GM19455 (cell line): ENCODE data around the gene GK2.

Experiments
- ATAC-seq: cut with Tn5 transposase; IDR thresholded peaks from one replicate; pipeline ENCODE4 v1.9.1; 2021; ENCODE audit not compliant: unreplicated experiment

The GK2 gene

DNA sequence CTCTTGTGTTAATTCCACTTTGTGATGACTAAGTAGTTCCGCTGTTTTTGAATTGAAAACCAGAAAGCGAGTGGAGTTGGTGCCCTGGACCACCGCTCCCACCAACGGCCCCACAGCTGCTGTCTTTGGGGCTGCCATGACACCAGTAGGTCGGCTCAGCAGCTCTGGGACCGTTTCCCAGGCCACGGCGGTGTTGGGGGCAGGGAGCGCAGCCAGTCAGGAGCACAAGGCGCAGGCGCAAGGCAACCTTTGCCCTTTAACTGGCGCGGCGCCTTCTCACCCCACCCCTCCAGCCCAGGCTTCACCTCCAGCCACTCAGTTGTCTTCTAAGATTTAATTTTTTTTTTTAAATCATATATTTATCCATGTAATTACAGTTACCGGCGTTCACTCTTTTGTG is at the start of gene GK2:
Gene GK2 (minus strand): TSS at position 166 of the 400 bp plus-strand sequence. CDS start 28 bp downstream, at position 138.
- ATAC-seq, result no peak

GRCh38 chr4:79455216-79455615 is 47.2 kb upstream of the GK2 start:
- ATAC-seq, result no peak

GRCh38 chr4:79454656-79455055 is 46.6 kb upstream of the GK2 start:
- ATAC-seq, result no peak

GRCh38 chr4:79450053-79450452 is 42.0 kb upstream of the GK2 start:
- no peak for ATAC-seq

GRCh38 chr4:79446145-79446544 is 38.1 kb upstream of the GK2 start:
- no peak for ATAC-seq

GRCh38 chr4:79445371-79445781 is 37.3 kb upstream of the GK2 start:
- no peak for ATAC-seq

- ATAC-seq, result no peak
Observed at GRCh38 chr4:79442422-79442821, 34.4 kb upstream of the GK2 start.

- no peak for ATAC-seq
Observed at GRCh38 chr4:79439489-79439888, 31.5 kb upstream of the GK2 start.

DNA sequence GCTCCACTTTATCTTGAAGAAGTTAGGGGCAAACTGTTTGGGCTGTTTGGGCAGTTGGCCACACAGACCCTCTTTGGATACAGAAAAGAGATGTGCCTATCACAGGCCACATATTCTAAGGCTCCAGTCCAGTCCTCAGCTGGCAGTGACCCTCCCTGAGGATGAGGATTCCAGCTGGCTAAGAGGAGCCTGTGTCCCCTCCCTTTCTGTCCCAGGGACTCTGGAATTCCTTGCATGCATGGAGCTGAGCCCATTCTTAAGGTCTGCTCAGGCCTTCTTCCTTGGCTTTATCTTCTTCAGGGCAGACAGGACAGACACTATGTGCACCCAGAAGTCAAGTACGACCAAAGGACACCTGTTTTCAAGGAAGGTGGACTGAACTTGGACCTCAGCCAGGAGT is 23.8 kb upstream of the GK2 start:
- no peak for ATAC-seq

DNA sequence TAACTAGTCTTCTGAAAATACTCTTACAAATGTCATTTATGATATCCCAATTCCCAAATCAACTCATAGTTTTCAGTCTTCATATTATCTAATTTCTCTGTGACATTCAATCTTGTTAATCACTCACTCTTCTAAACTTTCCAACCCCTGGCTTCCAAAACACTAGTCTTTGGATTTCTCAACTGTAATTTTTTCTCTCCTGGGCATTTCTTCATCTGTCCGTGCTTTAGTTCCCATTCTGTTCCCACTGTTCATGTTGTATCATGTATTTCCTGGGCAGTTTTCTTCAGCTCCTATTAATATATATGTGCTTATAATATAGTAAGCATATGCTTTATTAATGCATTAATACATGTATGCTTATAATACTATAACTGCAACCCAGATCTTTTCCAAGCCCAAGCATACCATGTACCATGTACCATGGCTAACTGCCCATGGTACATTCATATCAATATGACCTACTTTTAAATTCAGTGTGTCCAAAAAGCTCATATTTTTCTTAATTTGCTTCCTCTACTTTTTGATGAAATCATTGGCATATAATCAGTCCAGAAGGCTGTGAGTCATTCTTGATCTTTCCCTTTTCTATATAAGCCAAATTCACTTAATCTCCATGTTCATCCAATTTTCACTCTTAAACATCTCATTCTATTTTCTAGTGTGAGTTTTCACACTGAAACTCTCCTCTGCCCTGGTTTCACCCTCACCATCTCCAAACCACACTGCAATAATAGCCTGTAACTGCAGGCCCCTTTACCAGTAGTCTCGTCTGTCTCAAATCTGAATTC is 21.3 kb upstream of the GK2 start:
- no peak for ATAC-seq

DNA sequence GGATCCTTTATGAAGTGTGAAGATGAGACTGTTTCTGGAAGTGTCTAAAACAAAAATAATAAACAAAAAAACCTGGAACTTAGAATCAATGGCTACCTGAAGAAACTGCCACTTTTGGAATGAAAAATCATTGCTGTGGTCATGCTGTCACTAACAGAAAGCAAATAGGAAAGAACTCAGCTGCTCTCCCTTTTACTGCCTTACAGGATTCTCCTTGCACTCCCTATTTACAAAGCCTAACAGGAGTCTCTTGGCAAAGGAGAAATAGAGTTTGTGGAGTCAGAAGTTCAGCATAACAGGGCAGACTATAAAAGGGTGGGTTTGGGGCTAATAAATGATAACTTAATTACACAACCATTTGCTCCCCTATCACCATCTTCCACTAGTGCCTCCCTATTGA is 19.0 kb upstream of the GK2 start:
- no peak for ATAC-seq

DNA sequence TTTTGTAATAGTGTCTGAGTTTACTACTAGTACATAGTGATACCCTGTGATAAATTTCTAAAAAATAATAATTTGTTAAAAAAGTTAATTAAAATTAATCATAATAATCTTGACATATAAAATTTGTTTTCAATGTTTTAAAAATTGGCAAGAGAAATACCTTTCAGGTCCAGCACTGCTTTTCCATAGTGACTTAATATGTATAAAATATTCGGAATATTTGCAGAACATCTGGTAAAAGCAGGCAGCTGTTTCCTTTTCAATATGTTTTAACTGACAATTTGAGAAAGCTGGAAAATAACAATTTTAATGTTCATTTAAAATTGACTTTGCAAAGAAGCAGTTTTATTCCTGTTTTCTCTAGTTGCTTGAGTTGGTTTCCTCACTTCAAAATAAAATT is 17.6 kb upstream of the GK2 start:
- no peak for ATAC-seq

DNA sequence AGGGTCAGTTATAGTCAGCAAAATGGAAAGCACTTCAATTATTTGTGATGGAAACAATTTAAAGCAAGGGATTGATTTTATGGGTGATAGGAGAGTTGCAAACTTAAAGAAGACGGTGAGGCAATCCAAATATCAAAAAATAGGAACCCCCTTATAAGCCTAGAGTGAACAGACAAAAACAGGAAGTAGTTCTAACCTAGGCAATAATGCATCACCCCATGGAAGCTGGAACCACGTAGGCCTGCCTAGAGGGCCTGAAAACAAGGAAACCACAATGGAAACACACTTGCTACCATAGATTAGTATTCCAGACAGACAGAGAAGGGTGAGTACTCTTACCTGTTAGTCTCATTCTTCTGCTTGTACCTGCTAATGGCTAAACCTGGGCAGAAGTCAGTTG is 13.5 kb upstream of the GK2 start:
- no peak for ATAC-seq

DNA sequence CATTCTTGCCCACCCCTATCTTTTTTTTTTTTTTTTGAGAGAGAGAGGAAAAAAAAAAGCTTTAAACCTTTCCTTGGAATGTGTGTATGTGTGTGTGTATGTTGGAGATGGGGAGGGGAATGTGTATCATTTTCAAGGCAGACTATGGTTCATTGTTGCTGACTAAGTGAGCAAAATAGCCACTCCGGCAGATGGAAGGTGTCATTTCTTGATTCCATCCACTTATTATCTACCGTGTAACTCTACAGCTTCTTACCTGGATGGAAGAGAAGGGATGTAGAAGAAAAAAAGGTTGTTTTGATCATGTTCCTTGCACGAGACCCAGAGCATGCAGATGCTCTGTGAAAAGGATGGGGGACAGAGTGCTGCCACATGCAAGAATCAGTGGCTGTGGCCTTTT is 5.9 kb upstream of the GK2 start:
- no peak for ATAC-seq

DNA sequence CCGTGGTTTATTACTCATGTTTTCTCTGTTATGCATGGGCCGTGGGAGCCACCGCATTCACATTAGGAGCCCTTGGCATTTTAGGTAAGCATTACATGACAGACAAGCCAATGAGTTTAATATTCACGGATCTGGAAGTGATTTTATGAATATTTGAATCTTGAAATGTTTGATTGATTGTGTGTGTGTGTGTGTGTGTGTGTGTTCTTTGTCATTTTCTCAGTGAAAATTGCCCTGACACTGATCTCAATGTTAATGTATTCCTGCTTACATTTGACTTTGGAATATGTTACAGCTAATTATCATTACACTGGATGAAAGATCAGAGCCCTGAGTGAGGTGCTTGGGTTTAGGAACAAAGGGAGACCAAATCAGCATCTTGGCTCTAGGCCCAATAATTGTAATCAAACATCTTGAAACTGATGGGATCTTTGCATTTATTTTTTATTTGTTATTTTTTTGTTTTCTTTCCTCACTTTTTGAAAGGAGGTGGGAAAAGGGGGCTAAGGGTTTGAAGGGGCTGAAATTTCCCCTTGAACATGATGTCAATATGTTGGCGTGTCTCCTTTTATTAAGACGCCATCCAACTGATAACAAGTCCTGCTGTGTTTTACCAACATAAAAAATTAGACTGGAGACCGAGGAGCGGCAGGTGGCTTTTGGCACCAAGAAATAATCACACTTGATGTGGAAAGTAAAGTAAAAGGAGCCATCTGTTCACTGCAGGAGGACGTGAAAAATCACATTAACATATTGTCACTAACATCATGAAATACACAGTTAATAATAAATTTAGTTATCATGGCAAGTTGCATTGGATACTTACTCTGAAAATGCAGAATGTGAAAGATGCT is 5.2 kb upstream of the GK2 start:
- no peak for ATAC-seq

- no peak for ATAC-seq
Observed at GRCh38 chr4:79404666-79405065, 3.4 kb downstream of the GK2 start.

DNA sequence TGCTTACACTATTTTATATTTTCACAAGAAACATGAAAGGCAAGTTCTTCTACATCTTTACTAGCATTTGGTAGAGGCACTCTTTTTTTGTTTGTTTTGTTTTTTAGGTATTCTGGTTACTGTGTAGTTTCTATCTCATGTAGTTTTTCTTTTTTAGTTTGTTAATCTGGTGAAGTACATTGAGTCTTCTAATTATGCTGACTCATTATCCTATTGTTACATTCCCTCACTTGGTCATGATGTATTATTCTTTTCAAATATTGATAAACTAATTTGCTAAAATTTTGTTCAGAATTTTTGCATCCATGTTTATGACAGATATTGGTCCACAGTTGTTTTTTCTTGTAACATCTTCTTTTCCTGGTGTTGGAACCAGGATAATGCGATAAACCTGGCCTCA is 4.7 kb downstream of the GK2 start:
- no peak for ATAC-seq

- no peak for ATAC-seq
Observed at GRCh38 chr4:79402332-79402851, 5.6 kb downstream of the GK2 start.

DNA sequence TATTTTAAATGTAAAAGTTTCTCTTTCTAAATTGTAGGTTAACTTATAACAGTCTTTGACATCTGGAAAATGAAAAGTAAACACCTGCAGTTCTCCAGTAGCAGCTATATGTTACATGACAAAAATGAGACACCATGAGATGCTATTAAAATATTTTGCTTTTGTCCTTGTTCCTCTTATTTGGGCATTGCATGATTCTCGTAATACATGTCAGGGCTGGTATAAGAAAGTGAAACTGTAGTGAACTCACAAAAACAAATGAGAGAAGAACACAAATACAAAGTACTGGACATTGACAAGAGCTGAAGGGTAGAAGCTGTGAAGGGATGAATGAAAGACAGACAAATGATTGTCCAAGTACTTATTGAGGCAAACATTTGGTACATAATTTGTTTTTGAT is 9.0 kb downstream of the GK2 start:
- no peak for ATAC-seq

DNA sequence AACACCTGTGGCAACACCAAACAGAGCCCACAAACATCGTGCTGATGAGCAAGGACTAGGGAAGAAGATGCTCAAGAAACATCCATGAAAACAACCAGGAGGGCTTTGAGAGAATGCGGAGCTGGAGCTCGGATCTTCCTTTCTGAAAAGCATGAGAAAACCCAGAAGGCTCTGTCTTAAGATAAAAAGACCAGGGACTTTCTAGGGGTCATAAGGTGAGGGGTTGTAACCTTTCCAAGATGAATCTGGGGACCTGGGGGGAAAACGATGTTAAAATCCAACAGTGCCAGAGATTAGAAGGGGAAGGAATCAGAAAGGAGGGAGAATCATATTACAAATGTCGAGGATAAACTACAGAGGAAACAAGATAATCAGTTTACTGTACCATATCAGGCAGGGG is 10.1 kb downstream of the GK2 start:
- no peak for ATAC-seq

DNA sequence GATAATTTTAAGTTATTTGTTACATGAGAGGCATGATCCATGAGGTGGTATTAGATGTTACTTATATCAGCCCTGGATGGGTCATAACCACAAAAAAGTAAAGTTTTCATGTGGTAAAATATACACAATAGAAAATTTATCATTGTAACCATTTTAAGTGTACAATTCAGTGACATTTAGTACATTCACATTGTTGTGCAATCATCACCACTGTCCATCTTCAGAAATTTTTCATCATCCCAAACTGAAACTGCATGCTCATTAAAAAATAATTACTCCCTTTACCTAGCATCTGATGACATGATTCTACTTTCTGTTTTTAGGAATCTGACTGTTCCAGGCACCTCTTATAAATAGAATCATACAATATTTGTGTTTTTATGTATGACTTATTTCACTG is 11.2 kb downstream of the GK2 start:
- no peak for ATAC-seq

DNA sequence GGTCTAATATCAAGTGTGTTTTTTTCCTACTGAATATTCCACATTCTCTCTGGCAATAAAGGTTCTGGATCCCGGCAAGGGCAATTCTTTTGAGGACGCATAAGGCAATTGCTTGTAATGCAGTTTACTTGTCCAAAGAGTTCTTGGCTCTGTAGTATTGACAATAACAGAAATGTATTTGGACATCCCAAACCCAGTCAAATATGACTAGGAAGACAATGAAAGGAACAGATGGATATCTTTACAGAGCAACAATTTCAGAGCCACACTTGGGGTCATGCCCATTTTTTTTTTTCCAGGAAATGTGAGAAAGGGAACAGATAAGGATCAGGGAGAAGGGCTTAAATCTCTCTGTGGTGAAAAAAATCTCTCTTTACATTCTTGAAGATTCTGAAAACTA is 12.2 kb downstream of the GK2 start:
- no peak for ATAC-seq
